ENCODE data around the gene ITGAV.

DNA sequence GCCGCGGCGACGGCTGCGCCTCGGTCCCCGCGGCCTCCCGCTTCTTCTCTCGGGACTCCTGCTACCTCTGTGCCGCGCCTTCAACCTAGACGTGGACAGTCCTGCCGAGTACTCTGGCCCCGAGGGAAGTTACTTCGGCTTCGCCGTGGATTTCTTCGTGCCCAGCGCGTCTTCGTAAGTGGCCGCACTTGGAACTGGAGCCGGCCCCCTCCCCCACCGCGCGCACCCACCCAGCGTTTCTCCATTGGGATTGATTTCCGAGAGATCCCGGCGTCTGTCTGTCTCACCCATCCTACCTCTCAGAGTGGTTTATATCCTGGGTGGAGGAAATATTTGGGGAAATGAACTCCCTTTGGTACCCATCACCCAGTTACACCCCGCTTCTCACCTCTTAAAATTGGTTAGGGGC is 498 bp downstream of the ITGAV start:
- TF ChIP-seq POLR2AphosphoS5 (IDR thresholded peaks at IDR 0.05; ENCODE audit: low read depth, low read length) (no peak), POLR2A (IDR thresholded peaks at IDR 0.05; ENCODE audit: low read depth, low read length) (no peak)
